Left ventricle myocardium inferior (tissue), 1 donor: ENCODE results near the gene DLG2. TPM values are rescaled to one million over a fixed set of nuclear protein-coding genes. Genes with fewer than 3 reads are reported as not detected.

Experiments
- DNase-seq: peaks from one replicate; pipeline ENCODE4 v3.0.0-alpha.2; 2020
- H3K27ac ChIP-seq: fragments of 200-600 bp; replicated peaks from 2 replicates; pipeline ENCODE4 v1.8.0; 2021
- H3K27me3 ChIP-seq: fragments of 200-600 bp; 2 replicates; pipeline ENCODE4 v1.8.0; 2021; ENCODE audit warnings: low read depth
- H3K36me3 ChIP-seq: fragments of 200-600 bp; 2 replicates; pipeline ENCODE4 v1.8.0; 2021
- H3K4me1 ChIP-seq: fragments of 200-600 bp; 2 replicates; pipeline ENCODE4 v1.8.0; 2021
- H3K4me3 ChIP-seq: fragments of 200-600 bp; 2 replicates; pipeline ENCODE4 v1.8.0; 2021; ENCODE audit warnings: mild to moderate bottlenecking, moderate library complexity
- H3K9me3 ChIP-seq: fragments of 200-600 bp; replicated peaks from 2 replicates; pipeline ENCODE4 v1.8.0; 2021
- intact Hi-C: fragments of 100-400 bp; cut with micrococcal nuclease; formaldehyde crosslinking; loops from one replicate; pipeline ENCODE4 v1.11.0; 2022
- total RNA-seq: library from RNA; stranded (reverse); fragmentation: NEBNext Ultra II Directional; extraction: Animal tissue kit (Norgen Biotek cat#: 25700); gene quantifications from one replicate; pipeline ENCODE4 v1.2.1, GENCODE V29; 2021
- TF ChIP-seq, protein P1 (sequence below): fragments of 200-600 bp; IDR thresholded peaks from 2 replicates; pipeline ENCODE4 v1.8.0; 2021; ENCODE audit warnings: antibody characterized with exemption, mild to moderate bottlenecking, borderline replicate concordance
- donor health status: DM: no; HTN: yes; CAD: no; lungs with severe emphysema.

DLG2 gene
- total RNA-seq, 1 donor from 2014 or later: 6.5 TPM

DNA sequence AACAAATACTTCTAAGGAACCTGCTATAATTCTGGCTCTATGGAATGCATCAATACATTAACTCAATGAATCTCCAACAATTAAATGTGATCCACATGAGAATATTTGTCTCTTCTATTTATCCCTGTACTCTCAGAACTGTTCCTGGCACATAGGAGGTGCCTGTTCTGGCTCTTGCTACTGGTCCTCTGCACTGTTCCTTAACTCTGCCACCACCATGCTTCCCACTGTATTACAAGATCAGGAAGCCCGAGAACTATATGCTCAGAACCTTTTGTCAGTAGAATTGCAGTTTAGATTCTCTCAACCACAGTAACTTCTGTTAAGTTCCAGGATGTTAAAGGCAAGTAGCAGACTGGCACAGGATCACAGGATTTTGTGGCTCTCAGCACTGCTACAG, 1964.7 kb downstream of the DLG2 start:
- Histone ChIP-seq H3K4me3 (no peak overlapping the region), H3K9me3 (no peaks in the 10 kb centered on the region), H3K27me3 (no peaks in the 10 kb centered on the region), H3K27ac (no peak overlapping the region), H3K4me1 (peaks cover 21% of the 10 kb centered on the region), H3K36me3 (no peaks in the 10 kb centered on the region)
- TF ChIP-seq, protein P1, sequence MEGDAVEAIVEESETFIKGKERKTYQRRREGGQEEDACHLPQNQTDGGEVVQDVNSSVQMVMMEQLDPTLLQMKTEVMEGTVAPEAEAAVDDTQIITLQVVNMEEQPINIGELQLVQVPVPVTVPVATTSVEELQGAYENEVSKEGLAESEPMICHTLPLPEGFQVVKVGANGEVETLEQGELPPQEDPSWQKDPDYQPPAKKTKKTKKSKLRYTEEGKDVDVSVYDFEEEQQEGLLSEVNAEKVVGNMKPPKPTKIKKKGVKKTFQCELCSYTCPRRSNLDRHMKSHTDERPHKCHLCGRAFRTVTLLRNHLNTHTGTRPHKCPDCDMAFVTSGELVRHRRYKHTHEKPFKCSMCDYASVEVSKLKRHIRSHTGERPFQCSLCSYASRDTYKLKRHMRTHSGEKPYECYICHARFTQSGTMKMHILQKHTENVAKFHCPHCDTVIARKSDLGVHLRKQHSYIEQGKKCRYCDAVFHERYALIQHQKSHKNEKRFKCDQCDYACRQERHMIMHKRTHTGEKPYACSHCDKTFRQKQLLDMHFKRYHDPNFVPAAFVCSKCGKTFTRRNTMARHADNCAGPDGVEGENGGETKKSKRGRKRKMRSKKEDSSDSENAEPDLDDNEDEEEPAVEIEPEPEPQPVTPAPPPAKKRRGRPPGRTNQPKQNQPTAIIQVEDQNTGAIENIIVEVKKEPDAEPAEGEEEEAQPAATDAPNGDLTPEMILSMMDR: no peak
- intact Hi-C loops: no loop called here
- DNase-seq: no peak

DNA sequence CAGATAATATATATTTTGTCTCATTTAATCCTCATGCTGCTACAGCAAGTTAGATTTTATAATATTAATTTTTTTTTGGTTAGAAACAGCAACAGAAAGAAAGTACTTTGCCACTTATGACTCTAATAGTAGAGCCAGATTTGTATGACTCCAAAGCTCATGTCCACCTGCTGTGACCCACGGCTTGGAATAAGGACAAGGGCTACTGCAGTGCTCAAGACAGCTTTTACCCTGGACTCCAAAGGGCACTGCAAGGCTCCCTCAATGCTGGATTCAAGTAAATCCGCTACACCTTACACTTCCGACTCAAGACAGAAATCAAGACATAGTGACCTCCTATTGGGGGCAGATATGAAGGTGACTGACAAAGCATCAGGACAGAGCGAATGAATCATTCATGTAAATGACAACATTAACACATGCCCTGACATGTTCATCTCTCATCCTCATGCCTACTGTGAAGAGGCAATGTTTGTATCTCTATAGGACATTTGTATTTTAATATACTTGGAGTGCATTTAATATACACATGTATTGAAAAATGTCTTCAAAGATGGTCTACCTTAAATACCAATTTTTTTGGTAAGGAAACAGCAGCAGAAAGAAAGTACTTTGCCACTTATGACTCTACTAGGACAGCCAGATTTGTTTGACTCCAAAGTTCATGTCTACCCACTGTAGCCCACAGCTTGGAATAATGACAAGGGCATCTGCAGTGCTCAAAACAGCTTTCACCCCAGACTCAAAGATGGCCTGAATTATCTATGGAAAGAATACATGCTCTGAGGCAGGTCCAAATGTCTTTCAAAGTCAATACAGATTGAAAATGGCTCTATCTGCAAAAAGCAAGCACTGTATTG, 1965.4 kb downstream of the DLG2 start:
- TF ChIP-seq, protein P1: no peak
- no peak for DNase-seq
- intact Hi-C loops: no loop called here
- H3K36me3 ChIP-seq: no peaks in the 10 kb centered on the region
- peaks cover 21% of the 10 kb centered on the region for H3K4me1 ChIP-seq
- H3K27ac ChIP-seq: no peak overlapping the region
- H3K27me3 ChIP-seq: no peaks in the 10 kb centered on the region
- H3K4me3 ChIP-seq: no peak overlapping the region
- H3K9me3 ChIP-seq: no peaks in the 10 kb centered on the region

DNA sequence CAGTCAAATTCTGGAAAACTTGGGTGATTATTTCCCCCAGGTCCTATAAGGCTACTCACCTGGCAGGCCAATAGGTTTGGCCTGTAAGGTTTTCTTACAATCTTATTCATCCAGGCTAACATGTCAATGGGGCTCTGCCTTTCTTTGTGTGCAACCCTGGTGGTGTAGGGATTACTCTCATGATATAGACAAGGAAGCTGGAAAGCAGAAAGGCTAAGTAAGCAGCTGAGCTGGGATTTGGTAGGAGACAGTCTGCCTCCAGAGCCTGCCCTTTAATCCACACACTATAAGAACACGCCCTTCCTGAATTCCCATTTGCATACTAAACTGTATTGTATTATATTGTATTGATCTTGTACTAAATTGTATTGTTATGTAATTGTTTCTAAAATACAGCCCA, 1967.7 kb downstream of the DLG2 start:
- Histone ChIP-seq H3K27ac (no peak overlapping the region), H3K27me3 (no peaks in the 10 kb centered on the region), H3K9me3 (no peaks in the 10 kb centered on the region), H3K4me3 (no peak overlapping the region), H3K36me3 (no peaks in the 10 kb centered on the region), H3K4me1 (peaks cover 21% of the 10 kb centered on the region)
- intact Hi-C loops: no loop called here
- no peak for DNase-seq
- TF ChIP-seq, protein P1: no peak

- H3K27ac ChIP-seq: no peak overlapping the region
- TF ChIP-seq, protein P1: no peak
- H3K27me3 ChIP-seq: no peaks in the 10 kb centered on the region
- H3K4me3 ChIP-seq: no peak overlapping the region
- H3K9me3 ChIP-seq: no peaks in the 10 kb centered on the region
- intact Hi-C loops: no loop called here
- H3K4me1 ChIP-seq: no peaks in the 10 kb centered on the region
- DNase-seq: no peak
- no peaks in the 10 kb centered on the region for H3K36me3 ChIP-seq
These were observed 1970.3 kb downstream of the DLG2 start for GRCh38 chr11:83656796-83657330.

GRCh38 chr11:83655976-83656375, 1971.2 kb downstream of the DLG2 start:
- Histone ChIP-seq H3K9me3 (no peaks in the 10 kb centered on the region), H3K4me3 (no peak overlapping the region), H3K27me3 (no peaks in the 10 kb centered on the region), H3K27ac (no peak overlapping the region), H3K4me1 (no peaks in the 10 kb centered on the region), H3K36me3 (no peaks in the 10 kb centered on the region)
- no peak for DNase-seq
- TF ChIP-seq, protein P1: no peak
- intact Hi-C loops: no loop called here
